HCT116 (cell line): ENCODE data around the gene TNS3. TPM values are rescaled to one million over a fixed set of nuclear protein-coding genes. Genes with fewer than 3 reads are reported as not detected.

Experiments
- ATAC-seq: fragments of 200-7000 bp; cut with Tn5 transposase; 2 replicates; pipeline ENCODE4 v1.9.1; 2020; ENCODE audit warnings: mild to moderate bottlenecking, moderate library complexity
- BruUV-seq: library from RNA; stranded (reverse); fragments of 400-500 nt; replicated peaks from 2 replicates; lab custom pipeline; 2021; lab: Mats Ljungman, UMichigan
- CTCF ChIA-PET: fragments of 300-600 bp; sonication (Branson Sonifier 250); formaldehyde crosslinking; loops from one replicate; lab custom pipeline; 2021; ENCODE audit warnings: antibody characterized with exemption; lab: Charles Lee
- POLR2A ChIA-PET: fragments of 300-600, 350-600 bp; sonication (Branson Sonifier 250); formaldehyde crosslinking; loops from one replicate; lab custom pipeline; 2021; ENCODE audit warnings: antibody characterized with exemption; lab: Charles Lee
- RAD21 ChIA-PET, 2 experiments: fragments of 300-600 bp; sonication (Branson Sonifier 250); formaldehyde crosslinking; loops; one replicate each; lab custom pipeline; 2023; ENCODE audit warnings: low total read pairs in 2 of 2; ENCODE audit not compliant: uncharacterized antibody in 2 of 2, unreplicated experiment in 2 of 2, low non-redundant PET in 1 of 2; lab: Charles Lee
- DNase-seq: peaks from one replicate; pipeline ENCODE4 v3.0.0-alpha.2; 2010; ENCODE audit warnings: low read depth, low spot score
- H2AFZ ChIP-seq: fragments of 200-600 bp; shearing (Covaris generic), sonication (generic); 2 replicates; pipeline ENCODE4 v1.6.1; 2017; ENCODE audit warnings: low read depth, mixed run types, mixed read lengths, antibody characterized with exemption, low read length; ENCODE audit not compliant: poor library complexity, severe bottlenecking
- H3K27ac ChIP-seq: 2 replicates; pipeline ENCODE4 v1.5.1; 2012; ENCODE audit warnings: low read depth, low read length
- H3K27me3 ChIP-seq: fragments of 200-600 bp; sonication (generic); 2 replicates; pipeline ENCODE4 v1.6.1; 2016; ENCODE audit warnings: mixed run types, low read length, mixed read lengths; ENCODE audit not compliant: insufficient read depth
- H3K36me3 ChIP-seq, 2 experiments: fragments of 200-500 bp in 1 of 2; fragments of 200-600 bp in 1 of 2; sonication (Bioruptor generic) in 1 of 2; sonication (generic) in 1 of 2; 2 replicates each; pipeline versions ENCODE4 v1.5.1 to v1.6.1; 2014 to 2016; ENCODE audit warnings: low read length in 2 of 2, inconsistent platforms in 1 of 2, mixed read lengths in 1 of 2, mixed run types in 1 of 2; ENCODE audit not compliant: insufficient read depth in 2 of 2, control insufficient read depth in 1 of 2
- H3K4me1 ChIP-seq, 2 experiments: fragments of 200-600 bp in 1 of 2; sonication (generic) in 1 of 2; 2 replicates each; pipeline versions ENCODE4 v1.5.1 to v1.6.1; 2012 to 2017; ENCODE audit warnings: low read length in 2 of 2, inconsistent platforms in 1 of 2, mild to moderate bottlenecking in 1 of 2, mixed read lengths in 1 of 2, mixed run types in 1 of 2, moderate library complexity in 1 of 2; ENCODE audit not compliant: insufficient read depth in 2 of 2, control insufficient read depth in 1 of 2
- H3K4me2 ChIP-seq: fragments of 200-600 bp; sonication (generic); 2 replicates; pipeline ENCODE4 v1.6.1; 2017; ENCODE audit warnings: mixed run types, low read length, mixed read lengths
- H3K4me3 ChIP-seq, 2 experiments: fragments of 200-600 bp in 1 of 2; sonication (generic) in 1 of 2; replicated peaks in 1 of 2; 2 replicates each; pipeline ENCODE4 v1.5.1; 2011 to 2016; ENCODE audit warnings: low read length in 2 of 2, control low read depth in 1 of 2, low read depth in 1 of 2, mild to moderate bottlenecking in 1 of 2, mixed read lengths in 1 of 2, mixed run types in 1 of 2
- H3K79me2 ChIP-seq: fragments of 200-600 bp; sonication (generic); 2 replicates; pipeline ENCODE4 v1.6.1; 2017; ENCODE audit warnings: mild to moderate bottlenecking, mixed run types, low read length, moderate library complexity, mixed read lengths; ENCODE audit not compliant: insufficient read depth
- H3K9ac ChIP-seq: fragments of 200-600 bp; sonication (generic); 2 replicates; pipeline ENCODE4 v1.6.1; 2016; ENCODE audit warnings: low read length, mixed read lengths
- H3K9me2 ChIP-seq: fragments of 200-600 bp; sonication (generic), shearing (Covaris generic); 2 replicates; pipeline ENCODE4 v1.6.1; 2017; ENCODE audit warnings: mixed run types, mild to moderate bottlenecking, moderate library complexity; ENCODE audit not compliant: insufficient read depth
- H3K9me3 ChIP-seq, 2 experiments: fragments of 200-500 bp in 1 of 2; fragments of 200-600 bp in 1 of 2; sonication (Bioruptor generic) in 1 of 2; sonication (generic) in 1 of 2; 2 replicates each; pipeline ENCODE4 v1.6.1; 2014 to 2017; ENCODE audit warnings: low read length in 2 of 2, mixed read lengths in 2 of 2, inconsistent platforms in 1 of 2, low read depth in 1 of 2, mild to moderate bottlenecking in 1 of 2, mixed run types in 1 of 2, moderate library complexity in 1 of 2; ENCODE audit not compliant: control insufficient read depth in 1 of 2, insufficient read depth in 1 of 2
- H4K20me1 ChIP-seq: fragments of 200-600 bp; sonication (generic), shearing (Covaris generic); 2 replicates; pipeline ENCODE4 v1.6.1; 2017; ENCODE audit warnings: mixed run types, mild to moderate bottlenecking, moderate library complexity; ENCODE audit not compliant: insufficient read depth
- CEBPB ChIP-seq: IDR thresholded peaks from 2 replicates; pipeline ENCODE4 v1.6.1; 2012; ENCODE audit warnings: low read depth
- ELF1 ChIP-seq: IDR thresholded peaks from 2 replicates; pipeline ENCODE4 v1.6.1; 2012; ENCODE audit warnings: low read depth, borderline replicate concordance
- EZH2 ChIP-seq: fragments of 200-600 bp; sonication (generic); IDR thresholded peaks from 2 replicates; pipeline ENCODE4 v1.6.1; 2017; ENCODE audit warnings: antibody characterized with exemption, mixed run types
- POLR2AphosphoS5 ChIP-seq: IDR thresholded peaks from 2 replicates; pipeline ENCODE4 v1.6.1; 2011; ENCODE audit warnings: mild to moderate bottlenecking, low read depth, low read length, moderate library complexity
- RAD21 ChIP-seq: IDR thresholded peaks from 2 replicates; pipeline ENCODE4 v1.6.1; 2012; ENCODE audit warnings: low read depth, mild to moderate bottlenecking
- SIN3A ChIP-seq: IDR thresholded peaks from 2 replicates; pipeline ENCODE4 v1.6.1; 2012; ENCODE audit warnings: low read depth
- SRF ChIP-seq: IDR thresholded peaks from 2 replicates; pipeline ENCODE4 v1.6.1; 2012; ENCODE audit warnings: low read depth
- ZNF274 ChIP-seq: fragments of 200-500 bp; sonication (Bioruptor generic); IDR thresholded peaks from 2 replicates; pipeline ENCODE4 v1.6.1; 2014; ENCODE audit warnings: mild to moderate bottlenecking, low read depth, low read length, inconsistent platforms
- intact Hi-C: fragments of 100-400 bp; cut with micrococcal nuclease; formaldehyde crosslinking; loops from 2 replicates; pipeline ENCODE4 v1.10.0; 2022
- total RNA-seq: library from RNA; stranded (reverse); gene quantifications from one replicate; pipeline ENCODE4 v1.2.1, GENCODE V29; 2021; ENCODE audit not compliant: unreplicated experiment
- TF ChIP-seq, protein P1 (sequence below): IDR thresholded peaks from 2 replicates; pipeline ENCODE4 v1.6.1; 2012
- TF ChIP-seq, protein P2 (sequence below): IDR thresholded peaks from 2 replicates; pipeline ENCODE4 v1.6.1; 2011; ENCODE audit warnings: mild to moderate bottlenecking, low read length, moderate library complexity; ENCODE audit not compliant: insufficient replicate concordance; ENCODE audit errors: extremely low read depth

TNS3 gene
- total RNA-seq, 1 experiment from 2014 or later, result 9.1 TPM

DNA sequence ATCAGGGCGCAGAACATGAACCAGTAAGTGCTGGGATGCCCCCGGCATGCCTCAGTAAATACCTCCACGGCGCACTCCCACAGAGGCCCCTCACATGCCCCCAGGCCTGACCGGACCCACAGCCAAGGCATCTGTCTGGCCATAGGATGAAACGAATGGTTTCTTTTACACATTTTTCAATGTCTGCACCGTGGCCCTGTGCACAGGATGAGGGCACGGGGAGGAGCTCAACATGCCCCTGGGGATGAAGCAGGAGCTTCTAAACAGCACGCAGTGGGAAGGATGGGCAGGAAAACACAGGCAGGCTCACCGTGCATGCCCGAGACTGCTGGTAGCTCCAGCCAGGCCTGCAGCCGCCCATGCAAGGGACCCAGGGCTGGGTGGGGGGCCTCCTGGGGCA lies 283.3 kb downstream of the TNS3 start:
- BruUV-seq, result no TSS peak
- POLR2A ChIA-PET, result no interaction called here

DNA sequence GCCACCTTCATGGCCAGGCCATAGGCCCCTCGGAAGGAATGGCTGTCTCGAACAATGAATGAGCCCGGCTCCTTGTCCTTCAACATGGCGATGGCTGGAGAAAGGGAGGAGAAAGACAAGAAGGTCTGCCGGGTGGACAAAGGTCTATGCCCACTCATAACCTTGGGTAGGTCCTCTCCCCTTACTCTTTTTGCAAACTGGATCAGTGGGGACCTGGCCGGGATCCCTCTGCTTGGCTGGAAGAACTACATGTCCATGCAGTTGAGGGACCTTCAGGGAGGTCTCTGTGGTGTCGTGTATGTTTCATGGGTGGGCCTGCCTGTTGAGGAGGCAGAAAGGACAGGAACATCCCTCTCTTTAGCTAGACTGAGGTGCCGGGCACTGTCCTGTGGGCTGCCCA lies 284.8 kb downstream of the TNS3 start:
- peaks cover 0 to under 1% of the 10 kb centered on the region in 2 experiments; a peak in 1 of 4 replicates for H3K4me1 ChIP-seq
- H3K27ac ChIP-seq, result no peak overlapping the region
- intact Hi-C loops, result no loop called here
- no peak overlapping the region for H3K4me2 ChIP-seq
- TF ChIP-seq SRF (no peak), ELF1 (no peak), EZH2 (no peak), CEBPB (no peak), POLR2AphosphoS5 (no peak), ZNF274 (no peak), SIN3A (no peak)
- TF ChIP-seq, protein P1, sequence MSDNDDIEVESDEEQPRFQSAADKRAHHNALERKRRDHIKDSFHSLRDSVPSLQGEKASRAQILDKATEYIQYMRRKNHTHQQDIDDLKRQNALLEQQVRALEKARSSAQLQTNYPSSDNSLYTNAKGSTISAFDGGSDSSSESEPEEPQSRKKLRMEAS, result no peak
- TF ChIP-seq, protein P2, sequence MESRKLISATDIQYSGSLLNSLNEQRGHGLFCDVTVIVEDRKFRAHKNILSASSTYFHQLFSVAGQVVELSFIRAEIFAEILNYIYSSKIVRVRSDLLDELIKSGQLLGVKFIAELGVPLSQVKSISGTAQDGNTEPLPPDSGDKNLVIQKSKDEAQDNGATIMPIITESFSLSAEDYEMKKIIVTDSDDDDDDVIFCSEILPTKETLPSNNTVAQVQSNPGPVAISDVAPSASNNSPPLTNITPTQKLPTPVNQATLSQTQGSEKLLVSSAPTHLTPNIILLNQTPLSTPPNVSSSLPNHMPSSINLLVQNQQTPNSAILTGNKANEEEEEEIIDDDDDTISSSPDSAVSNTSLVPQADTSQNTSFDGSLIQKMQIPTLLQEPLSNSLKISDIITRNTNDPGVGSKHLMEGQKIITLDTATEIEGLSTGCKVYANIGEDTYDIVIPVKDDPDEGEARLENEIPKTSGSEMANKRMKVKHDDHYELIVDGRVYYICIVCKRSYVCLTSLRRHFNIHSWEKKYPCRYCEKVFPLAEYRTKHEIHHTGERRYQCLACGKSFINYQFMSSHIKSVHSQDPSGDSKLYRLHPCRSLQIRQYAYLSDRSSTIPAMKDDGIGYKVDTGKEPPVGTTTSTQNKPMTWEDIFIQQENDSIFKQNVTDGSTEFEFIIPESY, result no peak
- TF ChIP-seq, all 23 proteins: peak for 0
- Histone ChIP-seq H3K4me3 (no peak overlapping the region), H3K9me3 (no peaks in the 10 kb centered on the region), H4K20me1 (no peaks in the 10 kb centered on the region), H3K9ac (no peak overlapping the region), H3K27me3 (no peaks in the 10 kb centered on the region), H3K9me2 (no peaks in the 10 kb centered on the region), H3K79me2 (no peaks in the 10 kb centered on the region), H3K36me3 (no peaks in the 10 kb centered on the region), H2AFZ (no peak overlapping the region)
- ATAC-seq (no peak), DNase-seq (no peak)
- ChIA-PET CTCF (no interaction called here), POLR2A (no interaction called here), RAD21 (no interaction called here)
- no TSS peak for BruUV-seq

More for the DNA sequence above, 283.3 kb downstream of the TNS3 start:
- H4K20me1 ChIP-seq, result no peaks in the 10 kb centered on the region
- H3K4me1 ChIP-seq, result no peaks in the 10 kb centered on the region
- no peaks in the 10 kb centered on the region for H3K36me3 ChIP-seq
- no peak for TF ChIP-seq RAD21
- TF ChIP-seq, all 23 proteins: peak for 0
- Histone ChIP-seq H3K4me3 (no peak overlapping the region), H3K9me3 (no peaks in the 10 kb centered on the region), H3K79me2 (no peaks in the 10 kb centered on the region), H3K27me3 (no peaks in the 10 kb centered on the region), H3K9ac (no peak overlapping the region), H3K4me2 (no peak overlapping the region), H3K27ac (no peak overlapping the region), H2AFZ (no peak overlapping the region), H3K9me2 (no peaks in the 10 kb centered on the region)
- ChIA-PET CTCF (no interaction called here), RAD21 (no interaction called here)
- ATAC-seq, result no peak
- intact Hi-C loops, result no loop called here
- no peak for DNase-seq
